Iris pigment epithelial cell (primary cell): ENCODE measurements around the gene KLHL29.

ENCODE experiments used
- DNase-seq: peaks from one replicate; pipeline ENCODE4 v3.0.0-alpha.2; 2011; ENCODE audit warnings: low read depth

KLHL29 gene

DNA sequence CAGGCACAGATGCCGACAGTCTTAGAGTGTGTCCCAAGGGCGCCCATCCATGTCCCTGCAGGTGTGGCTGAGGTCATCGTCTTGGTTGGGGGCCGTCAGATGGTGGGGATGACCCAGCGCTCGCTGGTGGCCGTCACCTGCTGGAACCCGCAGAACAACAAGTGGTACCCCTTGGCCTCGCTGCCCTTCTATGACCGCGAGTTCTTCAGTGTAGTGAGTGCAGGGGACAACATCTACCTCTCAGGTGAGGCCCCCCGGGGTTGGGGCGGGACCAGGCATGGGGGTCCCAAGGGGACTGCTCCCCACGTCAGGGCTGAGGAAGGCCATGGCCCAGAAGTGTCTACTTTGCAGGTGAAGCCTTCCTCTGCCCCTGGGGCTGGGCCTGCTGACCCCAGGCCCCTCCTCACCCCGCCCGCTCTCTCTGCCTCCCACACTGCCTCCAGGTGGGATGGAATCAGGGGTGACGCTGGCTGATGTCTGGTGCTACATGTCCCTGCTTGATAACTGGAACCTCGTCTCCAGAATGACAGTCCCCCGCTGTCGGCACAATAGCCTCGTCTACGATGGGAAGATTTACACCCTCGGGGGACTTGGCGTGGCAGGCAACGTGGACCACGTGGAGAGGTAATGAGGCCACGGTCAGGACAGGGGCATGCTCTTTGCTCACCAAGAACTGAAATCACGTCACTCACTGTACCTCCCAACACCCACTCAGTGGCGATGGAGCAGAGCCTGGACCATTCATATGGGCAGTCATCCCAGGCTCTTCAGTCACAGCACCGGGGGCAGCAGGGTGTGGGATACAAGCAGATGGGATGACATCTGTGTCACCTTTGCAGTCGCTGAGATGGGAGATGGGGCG, 311.1 kb downstream of the KLHL29 start:
- DNase-seq: no peak

DNA sequence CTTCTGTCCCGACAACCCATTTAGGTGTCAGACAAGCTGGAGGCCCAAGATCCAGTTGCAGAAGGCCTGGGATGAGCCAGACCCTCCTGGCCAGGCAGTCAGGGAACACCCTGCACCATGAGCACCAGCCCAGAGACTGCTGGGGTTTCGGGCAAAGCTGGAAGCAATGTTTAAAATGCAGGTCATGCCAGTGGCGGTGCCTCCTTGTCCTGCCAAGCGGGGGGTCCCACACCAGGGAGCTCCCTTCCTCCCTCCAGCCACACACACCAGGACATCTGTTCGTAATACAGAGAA, 311.7 kb downstream of the KLHL29 start:
- no peak for DNase-seq

DNA sequence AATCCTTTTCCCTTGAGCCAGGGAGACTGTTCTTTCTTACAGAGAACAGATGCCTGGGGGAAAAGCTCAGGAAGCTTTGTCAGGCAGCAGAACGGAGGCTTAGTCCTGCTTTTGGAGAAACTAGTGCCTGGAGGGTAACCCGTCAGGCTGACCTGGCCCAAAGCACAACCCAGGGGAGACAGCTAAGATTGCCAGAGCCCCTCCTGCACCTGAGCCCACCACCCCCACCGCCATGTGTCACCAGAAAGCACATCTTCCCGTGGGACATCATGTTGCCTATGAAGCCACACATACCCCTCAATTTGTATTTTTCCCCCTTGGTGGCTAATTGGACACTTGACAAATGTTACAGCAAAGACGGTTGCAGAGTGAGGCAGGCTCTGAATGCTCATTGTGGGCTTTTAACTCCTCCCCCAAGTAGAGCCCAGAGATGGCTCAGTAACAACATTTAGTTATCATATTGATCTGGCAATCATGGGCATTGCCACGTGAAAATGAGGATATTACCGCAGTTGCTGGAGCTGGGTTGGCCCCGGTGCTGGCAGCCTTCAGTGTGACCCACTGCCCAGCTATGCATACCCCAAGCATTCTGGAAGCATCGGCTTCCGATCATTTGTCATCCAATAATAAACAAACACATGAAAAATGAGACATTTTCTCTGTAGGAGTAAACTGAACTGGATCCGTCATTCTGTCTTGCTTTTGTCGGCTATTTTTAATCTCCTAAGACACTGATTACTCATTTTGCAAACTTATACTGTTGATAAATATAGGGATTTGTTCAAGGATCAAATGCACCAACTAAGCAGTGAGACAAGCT, 312.5 kb downstream of the KLHL29 start:
- peak; percentile 83 for DNase-seq

DNA sequence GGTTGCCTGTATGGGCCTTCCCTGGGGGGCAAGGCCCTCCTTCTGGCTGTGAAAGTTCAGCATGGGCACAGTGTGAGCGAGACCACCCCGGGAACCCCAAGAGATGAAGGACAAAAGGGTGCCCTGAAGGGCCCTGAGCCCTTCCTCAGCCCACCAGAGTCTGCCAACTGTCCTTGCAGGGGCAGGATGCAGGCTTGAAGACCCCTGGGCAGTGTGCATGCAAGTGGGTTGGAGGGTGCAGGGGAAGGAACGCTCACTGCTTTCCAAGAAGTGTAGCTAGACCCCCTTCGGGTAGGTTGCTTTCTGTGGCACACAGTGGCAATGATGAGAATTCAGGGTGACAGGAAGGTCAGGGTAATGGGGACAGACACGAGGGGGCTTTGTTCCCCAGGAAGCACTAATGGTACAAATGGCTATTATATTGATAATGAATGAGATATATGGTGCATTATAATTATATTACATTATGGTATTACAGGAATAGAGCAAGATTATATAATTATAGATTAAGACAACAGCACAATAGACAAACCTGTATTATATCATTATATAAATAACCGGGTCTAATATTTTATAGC, 313.2 kb downstream of the KLHL29 start:
- DNase-seq: no peak

DNA sequence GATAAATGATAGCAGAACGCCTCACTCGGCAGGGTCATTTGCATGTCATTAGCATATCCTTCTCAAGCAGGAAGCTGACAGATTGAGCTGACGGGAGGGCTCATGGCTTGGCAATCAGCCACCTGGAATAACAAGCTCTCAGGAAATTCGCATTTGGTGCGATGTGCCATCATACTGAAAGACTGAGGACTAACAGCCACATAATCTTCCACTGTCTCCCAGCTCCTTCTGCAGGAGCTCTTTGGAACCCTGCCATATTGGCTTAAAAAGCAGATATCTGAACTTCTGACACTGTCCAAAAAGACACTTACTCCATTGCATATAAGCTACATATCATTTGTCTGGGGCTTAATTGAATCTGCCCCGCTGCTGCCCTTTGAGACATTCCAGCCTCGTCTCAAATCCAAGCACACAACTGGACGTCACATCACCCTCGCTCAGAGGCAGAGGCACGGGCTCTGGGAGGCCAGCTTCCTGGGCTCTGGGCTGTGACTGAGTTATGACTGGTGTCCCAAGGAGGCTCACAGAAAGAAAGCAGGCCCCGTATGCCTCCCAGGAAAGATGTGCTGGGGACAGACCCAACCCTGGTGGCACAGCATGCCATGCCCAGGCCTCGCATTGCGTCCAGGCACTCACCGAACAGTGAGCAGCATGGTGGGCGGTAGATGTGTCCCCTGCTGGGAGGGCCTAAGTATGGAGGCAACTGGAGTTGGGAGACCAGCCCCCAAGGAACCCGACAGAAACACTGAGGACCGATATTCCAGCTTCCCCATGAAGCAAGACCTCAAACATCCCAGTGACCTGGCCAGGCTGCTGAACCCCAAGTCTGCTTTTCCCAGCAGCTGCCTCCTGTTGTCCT, 314.0 kb downstream of the KLHL29 start:
- peak; percentile 73 for DNase-seq

DNA sequence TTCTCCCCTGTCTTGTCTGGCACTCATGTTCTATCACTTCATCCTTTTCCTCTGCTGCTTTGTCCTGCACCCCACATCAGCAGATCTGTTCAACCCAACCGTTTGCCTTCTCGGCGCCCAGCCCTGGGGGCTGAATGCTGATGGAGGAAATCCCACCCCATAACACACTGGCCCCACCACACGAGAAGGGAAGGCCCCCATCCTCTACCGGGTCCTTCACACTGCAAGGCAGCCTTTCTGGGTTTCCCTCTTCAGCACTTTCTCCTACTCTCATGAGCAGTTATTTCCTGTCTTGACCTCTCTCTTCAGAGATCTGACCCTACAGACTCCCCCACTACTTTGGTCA, 314.6 kb downstream of the KLHL29 start:
- no peak for DNase-seq

DNA sequence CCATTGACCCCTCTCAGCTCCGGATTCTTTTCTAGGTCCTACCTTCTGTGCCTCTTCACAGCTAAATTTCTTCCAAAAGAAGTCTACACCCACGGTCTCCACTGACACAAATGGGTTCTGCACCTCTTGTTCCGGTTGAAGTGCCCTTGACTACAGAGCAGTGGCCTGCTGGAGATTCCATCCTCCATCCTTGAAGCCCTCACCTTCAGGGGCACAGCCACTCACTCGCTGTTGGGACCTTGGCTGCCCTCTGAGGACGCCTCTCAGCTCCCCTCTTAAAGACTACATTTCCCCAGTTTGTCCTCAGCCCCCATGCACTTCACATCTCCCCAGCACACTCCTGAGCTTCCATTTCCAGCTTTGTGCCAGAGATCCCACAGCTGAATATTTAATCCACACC, 315.6 kb downstream of the KLHL29 start:
- DNase-seq: no peak

DNA sequence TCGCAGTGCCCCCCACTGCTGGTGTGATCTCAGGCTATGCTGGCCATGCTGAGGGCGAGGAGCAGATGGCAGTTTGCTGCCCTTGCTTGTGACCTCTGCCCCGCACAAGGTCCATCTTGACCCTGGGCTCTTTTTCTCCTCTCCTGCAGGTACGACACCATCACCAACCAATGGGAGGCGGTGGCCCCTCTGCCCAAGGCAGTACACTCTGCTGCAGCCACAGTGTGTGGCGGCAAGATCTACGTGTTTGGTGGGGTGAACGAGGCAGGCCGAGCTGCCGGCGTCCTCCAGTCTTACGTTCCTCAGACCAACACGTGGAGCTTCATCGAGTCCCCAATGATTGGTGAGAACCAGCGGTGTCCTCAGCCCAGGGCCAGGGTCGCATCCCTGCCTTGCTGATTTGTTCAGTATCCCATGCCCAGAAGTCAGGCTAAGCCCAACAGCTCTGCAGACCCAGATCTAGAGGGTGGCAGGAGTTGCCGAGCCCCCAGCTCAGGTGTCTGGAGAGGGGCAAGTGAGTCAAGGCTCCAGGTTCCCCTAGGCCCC, 318.1 kb downstream of the KLHL29 start:
- no peak for DNase-seq

DNA sequence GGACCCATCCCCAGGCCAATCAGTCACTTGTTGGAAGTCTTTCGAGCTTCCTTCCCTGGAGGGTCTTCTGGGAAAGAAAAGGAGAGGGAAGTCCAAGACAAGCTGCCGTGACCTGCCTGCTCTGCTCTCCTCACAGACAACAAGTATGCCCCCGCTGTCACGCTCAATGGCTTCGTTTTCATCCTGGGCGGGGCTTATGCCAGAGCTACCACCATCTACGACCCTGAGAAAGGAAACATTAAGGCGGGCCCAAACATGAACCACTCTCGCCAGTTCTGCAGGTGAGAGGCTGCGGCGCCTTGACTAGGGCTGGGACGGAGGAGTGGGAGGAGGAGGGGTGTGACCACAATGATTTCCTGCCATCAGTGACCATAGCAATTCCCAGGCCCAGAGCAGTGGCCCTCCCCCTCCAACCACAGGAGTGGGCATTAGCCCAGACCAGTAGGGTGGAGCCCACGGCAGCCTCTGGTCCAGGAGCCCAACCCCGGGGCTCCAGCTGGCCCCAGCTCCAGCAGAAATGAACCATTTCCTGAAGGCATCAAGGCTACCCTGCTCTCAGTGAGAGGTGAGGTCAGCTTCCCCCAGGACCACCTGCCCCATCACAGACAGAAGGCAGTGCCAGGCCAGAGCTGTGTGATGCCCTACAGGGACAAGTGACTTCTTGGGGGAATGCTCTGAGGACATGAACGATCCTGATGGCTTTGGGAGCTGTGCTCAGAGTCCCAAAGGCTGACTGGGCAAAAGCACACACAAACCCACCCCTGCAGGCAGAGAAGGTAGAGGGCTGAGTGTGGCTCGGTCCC, 318.8 kb downstream of the KLHL29 start:
- no peak for DNase-seq

DNA sequence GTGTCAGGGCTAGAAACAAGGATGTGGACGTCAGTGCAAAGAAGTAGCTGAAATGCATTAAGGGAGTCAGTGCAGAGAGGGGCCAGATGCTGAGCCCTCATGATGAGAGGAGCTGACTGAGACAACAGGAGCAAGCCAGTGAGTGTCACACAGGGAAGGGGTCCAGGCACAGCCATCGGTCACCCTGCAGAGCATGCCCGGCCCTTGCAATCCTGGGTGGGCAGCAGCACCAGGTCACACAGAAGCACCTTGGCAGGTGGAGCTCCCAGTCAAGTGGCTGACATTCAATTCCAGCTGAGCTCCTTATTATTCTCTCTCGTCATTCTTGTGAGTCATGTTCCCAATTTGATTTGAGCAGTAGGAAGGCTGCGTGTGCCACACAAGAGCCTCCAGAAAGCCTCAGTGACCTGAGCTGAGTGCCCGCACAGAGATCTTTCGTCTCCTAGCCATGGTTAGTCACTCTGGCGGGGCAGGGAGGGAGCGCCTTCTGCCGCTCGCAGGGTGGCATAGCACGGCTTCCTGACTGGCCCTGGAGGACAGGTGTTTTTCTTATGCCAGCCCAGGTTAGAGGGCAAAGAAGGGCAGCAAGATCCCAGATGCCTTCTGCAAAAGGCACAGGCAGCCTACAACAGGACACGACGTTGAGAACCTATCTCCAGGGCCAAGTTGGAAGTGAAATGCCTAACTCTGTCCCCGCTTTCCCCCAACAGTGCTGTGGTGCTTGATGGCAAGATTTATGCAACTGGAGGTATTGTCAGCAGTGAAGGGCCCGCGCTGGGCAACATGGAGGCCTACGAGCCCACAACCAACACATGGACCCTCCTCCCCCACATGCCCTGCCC, 321.0 kb downstream of the KLHL29 start:
- DNase-seq: no peak

DNA sequence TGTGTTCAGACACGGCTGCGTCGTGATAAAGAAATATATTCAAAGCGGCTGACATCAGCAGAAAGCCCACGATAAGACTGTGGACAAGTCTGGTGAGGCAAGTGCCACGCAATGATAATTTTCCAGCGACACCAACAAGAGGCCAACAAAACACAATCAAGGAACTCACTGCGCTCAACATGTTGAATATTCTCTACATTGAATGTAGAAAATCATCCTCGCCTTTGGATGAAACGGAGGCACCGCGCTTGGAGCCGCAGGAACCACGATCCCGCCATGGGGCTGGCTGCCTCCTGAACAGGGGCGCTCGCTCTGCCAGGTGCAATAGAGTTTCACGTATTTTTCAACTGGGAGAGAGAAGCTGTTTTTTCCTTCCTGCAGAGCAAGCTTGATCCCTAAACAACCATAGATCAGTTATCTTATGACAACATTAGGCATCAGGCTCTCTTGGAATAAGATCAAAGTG, 321.7 kb downstream of the KLHL29 start:
- DNase-seq: no peak

DNA sequence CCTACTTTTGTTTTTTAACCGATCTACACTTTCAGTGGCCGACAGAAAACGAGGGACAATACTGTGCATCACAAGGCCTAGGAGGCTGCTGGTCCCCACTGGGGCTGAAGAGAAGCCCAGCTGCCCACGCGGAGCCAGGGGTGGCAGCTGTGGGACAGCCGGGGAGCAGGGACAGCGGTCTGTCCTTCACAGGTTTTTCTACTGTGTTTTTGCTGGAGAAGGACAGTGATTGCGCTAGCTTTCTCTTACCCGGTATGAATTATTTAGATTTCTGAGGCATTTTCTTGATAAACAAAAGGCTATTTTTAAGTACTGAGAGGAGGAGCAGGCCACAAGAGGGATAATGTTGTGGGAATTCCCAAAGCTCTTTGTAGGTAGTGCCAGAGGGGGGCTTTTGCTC, 322.1 kb downstream of the KLHL29 start:
- DNase-seq: no peak

DNA sequence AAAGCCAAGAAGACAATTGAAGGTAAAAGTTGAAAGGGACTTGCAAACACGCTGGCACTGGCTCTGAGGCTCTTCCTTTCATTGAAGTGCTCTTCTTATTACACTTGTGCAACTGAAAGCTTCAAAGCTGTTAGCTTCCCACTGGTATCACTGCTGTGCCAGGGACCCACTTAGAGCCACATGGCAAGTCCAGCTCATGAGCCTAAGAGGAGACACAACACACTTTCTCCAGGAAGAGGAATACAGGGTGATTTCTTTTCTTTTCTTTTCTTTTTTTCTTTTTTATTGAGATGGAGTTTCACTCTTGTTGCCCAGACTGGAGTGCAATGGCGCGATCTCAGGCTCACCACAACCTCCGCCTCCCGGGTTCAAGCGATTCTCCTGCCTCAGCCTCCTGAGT, 323.8 kb downstream of the KLHL29 start:
- DNase-seq: no peak

DNA sequence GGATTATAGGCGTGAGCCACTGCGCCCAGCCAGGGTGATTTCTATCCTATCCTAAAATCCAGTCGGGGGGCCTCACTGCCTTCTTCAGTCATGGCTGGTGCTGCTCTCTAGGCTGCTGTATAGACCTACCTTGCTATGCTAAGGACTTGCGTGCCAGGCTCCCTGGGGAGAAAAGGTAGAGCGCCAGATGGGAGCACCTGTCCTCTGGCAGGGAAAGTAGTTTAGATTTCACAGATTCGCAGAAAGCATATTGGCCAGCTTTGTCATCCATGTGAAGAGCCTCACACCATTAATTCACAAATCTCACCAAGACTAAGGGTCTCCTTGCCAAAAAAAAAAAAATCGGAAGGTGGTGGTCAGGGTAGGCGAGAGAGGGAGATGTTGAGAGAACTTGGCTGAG, 324.3 kb downstream of the KLHL29 start:
- no peak for DNase-seq

DNA sequence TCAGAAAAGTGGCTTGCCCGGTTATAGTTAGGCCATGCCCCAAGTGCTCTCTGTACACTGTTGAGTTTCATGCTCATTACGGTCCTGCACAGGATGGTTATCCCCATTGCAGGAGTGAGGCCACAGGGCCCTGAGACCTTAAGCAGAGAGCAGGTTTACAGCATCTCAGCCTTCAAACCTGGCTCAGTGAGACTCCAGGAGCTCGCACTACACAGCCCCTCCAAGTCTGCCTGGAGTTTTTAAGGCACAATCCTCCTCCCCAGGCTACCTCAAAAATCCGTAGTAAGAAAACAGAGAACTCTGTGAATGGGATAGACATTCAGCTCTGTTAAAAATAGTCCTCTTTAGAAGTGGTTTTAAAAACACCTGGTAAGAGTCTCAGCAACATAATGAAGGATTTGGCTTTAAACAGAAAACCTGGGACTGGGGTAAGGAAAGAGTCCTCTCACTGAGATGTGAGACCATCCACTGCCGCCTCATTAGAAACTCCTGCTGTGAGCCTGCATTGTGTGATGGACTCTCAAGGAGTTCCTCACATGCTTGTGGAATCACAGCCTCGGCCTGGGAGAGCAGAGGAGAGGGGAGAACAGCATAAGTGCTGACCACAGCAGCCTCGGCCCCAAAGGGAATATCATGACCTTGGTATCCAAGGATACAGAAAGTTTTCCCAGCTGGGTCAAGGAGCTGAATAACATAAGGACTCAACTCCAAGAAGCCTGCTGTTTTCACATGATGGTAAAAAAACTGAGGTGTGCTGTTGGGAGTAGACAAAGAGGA, 327.2 kb downstream of the KLHL29 start:
- peak; percentile 25 for DNase-seq

DNA sequence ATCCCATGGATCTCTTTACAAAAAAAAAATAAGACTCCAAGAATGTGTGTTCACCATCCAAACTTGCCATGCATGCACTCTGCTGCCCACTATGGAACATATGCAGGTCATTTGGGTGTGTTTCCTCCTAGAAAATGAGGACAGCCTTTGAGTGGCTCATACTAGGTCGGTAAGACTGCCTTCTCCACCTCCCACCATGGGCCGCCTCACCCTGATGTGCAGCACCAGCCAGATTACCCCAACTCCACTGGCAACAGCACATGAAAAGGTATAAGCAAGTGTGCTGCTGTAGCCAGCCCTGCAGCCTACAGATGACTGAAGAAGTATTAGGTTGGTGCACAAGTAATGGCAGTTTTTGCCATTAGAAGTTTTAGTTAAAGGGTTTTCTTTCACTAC, 327.8 kb downstream of the KLHL29 start:
- DNase-seq: no peak

DNA sequence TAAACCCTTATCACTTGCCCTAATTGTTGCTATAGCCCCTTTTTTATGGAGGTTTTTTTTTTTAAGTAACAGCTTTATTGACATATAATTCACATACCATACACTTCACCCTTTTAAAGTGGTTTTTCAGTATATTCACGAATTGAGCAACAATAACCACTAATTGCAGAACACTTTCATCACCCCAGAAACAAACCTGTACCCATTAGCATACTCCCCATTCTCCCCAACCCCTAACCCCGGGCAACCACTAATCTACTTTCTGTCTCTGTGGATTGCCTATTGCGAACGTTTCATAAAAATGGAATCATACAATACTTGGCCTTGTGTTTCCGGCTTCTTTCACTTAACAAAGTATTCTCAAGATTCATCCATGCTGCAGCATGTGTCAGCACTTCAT, 328.4 kb downstream of the KLHL29 start:
- DNase-seq: no peak

DNA sequence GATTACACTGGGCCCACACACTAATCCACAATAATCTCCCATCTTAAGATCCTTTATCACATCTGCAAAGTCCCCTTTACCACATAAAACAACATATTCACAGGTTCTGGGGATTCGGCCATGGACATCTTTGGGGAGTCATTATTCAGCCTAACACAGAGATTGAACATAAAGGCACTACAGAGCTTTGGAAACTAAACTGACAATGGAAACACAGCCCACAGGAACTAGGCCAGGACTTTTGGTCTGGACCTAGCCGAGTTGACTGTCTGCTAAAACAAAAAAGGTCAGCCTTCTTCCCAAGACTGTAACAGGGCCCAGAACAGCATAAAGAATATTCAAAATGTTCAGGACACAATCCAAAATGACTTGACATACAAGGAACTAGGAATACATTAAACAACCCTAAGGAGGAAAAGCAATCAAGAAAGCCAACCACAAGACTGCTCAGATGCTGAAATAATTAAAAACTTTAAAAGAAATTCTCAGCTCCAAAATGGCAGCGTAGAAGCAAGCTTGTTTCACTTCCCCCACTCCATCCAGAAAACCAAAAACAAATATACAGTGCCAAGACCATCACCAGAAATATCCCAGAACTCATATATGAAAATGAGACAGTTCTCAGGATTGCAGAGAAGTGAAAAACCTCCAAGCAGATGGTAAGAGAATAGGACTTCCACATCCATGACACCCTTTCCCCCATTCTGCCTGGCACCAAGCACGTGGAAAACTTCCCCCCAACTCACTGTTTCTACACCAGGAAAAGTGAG, 334.1 kb downstream of the KLHL29 start:
- DNase-seq: no peak

DNA sequence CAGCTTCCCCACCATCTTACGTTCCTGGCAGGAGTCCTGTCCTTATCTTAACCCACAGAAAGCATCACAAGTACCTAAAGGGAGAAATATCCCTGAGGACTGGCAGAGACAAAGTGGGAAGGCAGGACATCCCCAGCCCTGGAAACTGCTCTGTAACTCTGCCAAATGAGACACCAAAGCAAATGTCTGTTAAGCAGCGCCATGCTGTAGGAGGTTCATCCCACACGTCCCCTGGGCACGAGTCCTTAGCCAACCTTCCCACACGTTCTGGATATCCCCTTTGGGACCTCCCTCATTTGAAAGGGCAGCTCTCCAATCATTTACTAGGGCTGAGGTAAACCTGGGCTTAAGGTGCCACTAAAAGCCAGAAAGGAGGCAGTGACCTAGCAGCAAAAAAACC, 334.7 kb downstream of the KLHL29 start:
- DNase-seq: no peak
